K562 (cell line): ENCODE results near the gene NCOA4. TPM values are rescaled to one million over a fixed set of nuclear protein-coding genes. Genes with fewer than 3 reads are reported as not detected.

Experiments used
- ARHGAP35 ChIP-seq: fragments of 450-650 bp; IDR thresholded peaks from 2 replicates; pipeline ENCODE4 v1.6.1; 2018; ENCODE audit not compliant: partially characterized antibody
- EGR1 ChIP-seq: fragments of 450-650 bp; conservative IDR thresholded peaks from 2 replicates; pipeline ENCODE4 v1.6.1; 2017; ENCODE audit warnings: mild to moderate bottlenecking
- HCFC1 ChIP-seq: IDR thresholded peaks from 2 replicates; pipeline ENCODE4 v1.6.1; 2012; ENCODE audit warnings: low read depth, low read length, improper control_type of control experiment
- MGA ChIP-seq: fragments of 450-650 bp; IDR thresholded peaks from 2 replicates; pipeline ENCODE4 v1.6.1; 2016; ENCODE audit warnings: mild to moderate bottlenecking, moderate library complexity
- SIN3A ChIP-seq, 2 experiments: fragments of 150-350 bp in 1 of 2; IDR thresholded peaks; 2 replicates each; pipeline ENCODE4 v1.6.1; 2011 to 2016; ENCODE audit warnings: borderline replicate concordance in 2 of 2, low read depth in 2 of 2, low read length in 2 of 2, mild to moderate bottlenecking in 2 of 2, moderate library complexity in 2 of 2; ENCODE audit not compliant: control insufficient read depth in 1 of 2
- SIX5 ChIP-seq, 2 experiments: IDR thresholded peaks; 2 replicates each; pipeline ENCODE4 v1.6.1; 2011; ENCODE audit warnings: low read length in 2 of 2, borderline replicate concordance in 1 of 2, low read depth in 1 of 2, mild to moderate bottlenecking in 1 of 2, moderate library complexity in 1 of 2; ENCODE audit not compliant: insufficient read depth in 1 of 2
- TEAD1 ChIP-seq, 2 experiments: fragments of 450-650 bp in 1 of 2; sonication (generic) in 1 of 2; formaldehyde crosslinking; IDR thresholded peaks; 2 replicates each; pipeline versions ENCODE4 v1.4.0 to v1.8.0; 2020 to 2022; ENCODE audit warnings: mild to moderate bottlenecking in 2 of 2, missing genetic modification reagents in 1 of 2
- USF1 ChIP-seq: sonication (generic); formaldehyde crosslinking; IDR thresholded peaks from 2 replicates; pipeline ENCODE4 v1.9.0; 2022; ENCODE audit warnings: mild to moderate bottlenecking, missing genetic modification reagents
- ZFP1 ChIP-seq: fragments of 450-650 bp; formaldehyde crosslinking; IDR thresholded peaks from 2 replicates; pipeline ENCODE4 v1.4.0; 2020; ENCODE audit warnings: mild to moderate bottlenecking, mixed read lengths
- ZNF445 ChIP-seq: fragments of 250-450 bp; sonication (Bioruptor Pico); IDR thresholded peaks from 2 replicates; pipeline ENCODE4 v1.4.0; 2020; ENCODE audit warnings: low read depth, mild to moderate bottlenecking, moderate library complexity
- ZNF57 ChIP-seq: fragments of 450-650 bp; formaldehyde crosslinking; IDR thresholded peaks from 2 replicates; pipeline ENCODE4 v1.4.0; 2020; ENCODE audit warnings: mild to moderate bottlenecking, moderate library complexity
- polyA plus RNA-seq, 8 experiments: library from polyadenylated mRNA; depleted of rRNA in 4 of 8; stranded (reverse) in 5 of 8; unstranded in 3 of 8; fragments of >200 nt; fragmentation: Nextera tagmentation in 2 of 8; fragmentation: Illumina TruSeq in 1 of 8; extraction: Ambion mirVana in 2 of 8; extraction: Trizol in 1 of 8; gene quantifications; 2 replicates each; pipeline versions ENCODE4 v1.2.1 to v1.2.3, GENCODE V29; 2011 to 2014; ENCODE audit warnings: inconsistent platforms in 1 of 8, missing spikeins in 1 of 8
- total RNA-seq, 7 experiments: library from RNA; depleted of rRNA in 6 of 7; stranded (reverse); fragments of >200 nt in 6 of 7; fragmentation: Illumina TruSeq in 2 of 7; extraction: Trizol in 2 of 7; gene quantifications; 2 replicates each; pipeline versions ENCODE4 v1.2.1 to v1.2.3, GENCODE V29; 2011 to 2021; ENCODE audit warnings: low replicate concordance in 1 of 7
- TF ChIP-seq, protein P1 (sequence below): fragments of 450-650 bp; formaldehyde crosslinking; IDR thresholded peaks from 2 replicates; pipeline ENCODE4 v1.4.0; 2020; ENCODE audit warnings: mild to moderate bottlenecking, mixed read lengths

NCOA4 gene
- total and polyA plus RNA-seq, 9 of the 15 experiments (the other 6 are each of a cell fraction or from before 2014, with no cell fraction given): 89.8 to 283 (median 181) TPM

DNA sequence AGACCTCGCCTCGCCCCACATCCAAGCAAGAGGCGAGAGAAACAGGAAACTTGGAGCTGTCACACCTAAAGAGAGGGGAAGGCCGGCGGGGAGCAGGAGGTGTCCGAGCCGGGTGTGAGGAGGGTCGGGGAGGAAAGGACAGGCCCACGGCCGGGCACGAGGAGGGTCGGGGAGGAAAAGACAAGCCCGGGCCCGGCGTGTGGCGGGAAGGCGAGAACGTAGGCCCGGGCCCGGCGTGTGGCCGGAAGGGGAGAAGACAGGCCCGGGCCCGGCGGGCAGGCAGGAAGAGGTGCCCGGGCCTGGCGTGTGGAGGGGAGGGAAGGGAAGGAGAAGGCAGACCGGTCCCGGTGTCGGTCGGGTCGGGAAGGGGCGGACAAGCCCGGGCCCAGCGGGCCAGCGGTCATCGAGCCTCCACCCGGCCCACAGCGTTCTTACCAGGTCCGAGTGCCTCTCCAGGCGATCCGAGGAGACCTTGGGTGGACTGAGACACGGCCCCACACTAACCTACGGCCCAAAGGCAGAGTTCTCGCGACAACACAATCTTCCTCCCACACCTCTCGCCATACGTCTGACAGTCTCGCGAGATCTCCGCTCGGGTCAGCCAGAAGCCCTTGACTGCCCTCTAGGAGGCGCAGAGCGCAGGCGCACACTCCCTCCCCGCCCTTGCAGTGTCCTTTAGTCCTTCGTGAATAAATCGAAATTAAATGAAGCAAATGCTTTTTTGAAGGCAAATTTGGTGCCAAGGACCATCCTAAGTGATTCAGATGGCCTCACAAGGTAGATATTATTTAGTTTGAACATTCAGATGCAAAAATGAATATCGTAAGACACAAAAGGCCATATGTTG lies at the start of gene NCOA4 (continued):
- TF ChIP-seq USF1 (CRISPR knock-in tag): 0 out of 2 replicates have a peak, but pooled peaks have one; percentile 33
- peak; percentile 99 for TF ChIP-seq ARHGAP35
- TF ChIP-seq HCFC1: peak; percentile 64
- no peak for TF ChIP-seq ZNF445 (CRISPR knock-in tag)
- no peak for TF ChIP-seq SIX5 (IDR thresholded peaks at IDR 0.05; ENCODE audit: borderline replicate concordance in 1 of 2, insufficient read depth in 1 of 2, low read depth in 1 of 2, low read length in 2 of 2)
- no peak for TF ChIP-seq ZNF57 (CRISPR knock-in tag)
- TF ChIP-seq TEAD1 (CRISPR knock-in tag; IDR thresholded peaks at IDR 0.05): peak in 1 of 2 experiments; percentile 76; a peak in 1 of 4 replicates
- TF ChIP-seq ZFP1: 0 out of 2 replicates have a peak, but pooled peaks have one; percentile 36
- peak; percentile 85 for TF ChIP-seq MGA
- TF ChIP-seq, protein P1, sequence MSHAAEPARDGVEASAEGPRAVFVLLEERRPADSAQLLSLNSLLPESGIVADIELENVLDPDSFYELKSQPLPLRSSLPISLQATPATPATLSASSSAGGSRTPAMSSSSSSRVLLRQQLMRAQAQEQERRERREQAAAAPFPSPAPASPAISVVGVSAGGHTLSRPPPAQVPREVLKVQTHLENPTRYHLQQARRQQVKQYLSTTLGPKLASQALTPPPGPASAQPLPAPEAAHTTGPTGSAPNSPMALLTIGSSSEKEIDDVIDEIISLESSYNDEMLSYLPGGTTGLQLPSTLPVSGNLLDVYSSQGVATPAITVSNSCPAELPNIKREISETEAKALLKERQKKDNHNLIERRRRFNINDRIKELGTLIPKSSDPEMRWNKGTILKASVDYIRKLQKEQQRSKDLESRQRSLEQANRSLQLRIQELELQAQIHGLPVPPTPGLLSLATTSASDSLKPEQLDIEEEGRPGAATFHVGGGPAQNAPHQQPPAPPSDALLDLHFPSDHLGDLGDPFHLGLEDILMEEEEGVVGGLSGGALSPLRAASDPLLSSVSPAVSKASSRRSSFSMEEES (CRISPR knock-in tag): no peak
- peak; percentile 66 to 85; a peak in 3 of 4 replicates for TF ChIP-seq SIN3A (IDR thresholded peaks at IDR 0.05; ENCODE audit: borderline replicate concordance in 2 of 2, control insufficient read depth in 1 of 2, low read depth in 2 of 2, low read length in 2 of 2)
- peak; percentile 65 for TF ChIP-seq EGR1
